ENCODE measurements around the gene EPHA5. TPM values are rescaled to one million over a fixed set of nuclear protein-coding genes. Genes with fewer than 3 reads are reported as not detected.

The EPHA5 gene
- polyA plus RNA-seq, 3 donors = not detected

GRCh38 chr4:65546882-65547416 lies 123.3 kb downstream of the EPHA5 start:
- H3K27me3 ChIP-seq (ENCODE audit: control insufficient read depth in 2 of 2, insufficient read depth in 2 of 2, low read length in 2 of 2) = no peaks in the 10 kb centered on the region
- H2AFZ ChIP-seq (ENCODE audit: insufficient read depth, low read depth, low read length, poor library complexity, severe bottlenecking) = no peak overlapping the region
- intact Hi-C loops (cut with micrococcal nuclease) = no loop called here
- H4K20me1 ChIP-seq (ENCODE audit: insufficient read depth, low read length) = no peaks in the 10 kb centered on the region
- H3K4me3 ChIP-seq (replicated peaks in 1 of 3; ENCODE audit: low read depth in 2 of 3, low read length in 3 of 3) = no peak overlapping the region
- no CpG with 5 or more reads among the region's 4 CpGs for WGBS (ENCODE audit: insufficient coverage)
- no peak for TF ChIP-seq CTCF (IDR thresholded peaks at IDR 0.05)
- Mint-ChIP-seq H3K4me1 (no peaks in the 10 kb centered on the region), H3K4me3 (no peak overlapping the region), H3K27ac (no peak overlapping the region), H3K27me3 (ENCODE audit: low read depth in 3 of 3) (no peaks in the 10 kb centered on the region), H3K36me3 (no peaks in the 10 kb centered on the region), H3K9me3 (peaks cover 0 to 3% (median 0%) of the 10 kb centered on the region in 7 donors)
- H3K27ac ChIP-seq (ENCODE audit: low read depth in 1 of 2, low read length in 2 of 2) = no peak overlapping the region
- no peaks in the 10 kb centered on the region for H3K36me3 ChIP-seq (replicated peaks in 1 of 2; ENCODE audit: control insufficient read depth in 1 of 2, insufficient read depth in 2 of 2, low read length in 2 of 2)
- no peaks in the 10 kb centered on the region for H3K79me2 ChIP-seq (ENCODE audit: insufficient read depth, low read length)
- DNase-seq = no peak
- H3K4me1 ChIP-seq (ENCODE audit: control insufficient read depth in 1 of 2, insufficient read depth in 2 of 2, low read length in 2 of 2) = no peaks in the 10 kb centered on the region
- no peak overlapping the region for H3K4me2 ChIP-seq (replicated peaks; ENCODE audit: extremely low read depth, low read length, poor library complexity, severe bottlenecking)
- H3K9ac ChIP-seq (ENCODE audit: insufficient read depth, low read length, poor library complexity, severe bottlenecking) = no peak overlapping the region
- H3K9me3 ChIP-seq (replicated peaks in 1 of 2; ENCODE audit: control insufficient read depth in 1 of 2, insufficient read depth in 1 of 2, low read length in 2 of 2) = no peaks in the 10 kb centered on the region

- Histone ChIP-seq H3K36me3 (replicated peaks in 1 of 2; ENCODE audit: control insufficient read depth in 1 of 2, insufficient read depth in 2 of 2, low read length in 2 of 2) (no peaks in the 10 kb centered on the region), H3K9ac (ENCODE audit: insufficient read depth, low read length, poor library complexity, severe bottlenecking) (no peak overlapping the region), H3K4me1 (ENCODE audit: control insufficient read depth in 1 of 2, insufficient read depth in 2 of 2, low read length in 2 of 2) (no peaks in the 10 kb centered on the region), H3K27ac (ENCODE audit: low read depth in 1 of 2, low read length in 2 of 2) (no peak overlapping the region), H3K4me2 (replicated peaks; ENCODE audit: extremely low read depth, low read length, poor library complexity, severe bottlenecking) (no peak overlapping the region), H3K27me3 (ENCODE audit: control insufficient read depth in 2 of 2, insufficient read depth in 2 of 2, low read length in 2 of 2) (no peaks in the 10 kb centered on the region), H2AFZ (ENCODE audit: insufficient read depth, low read depth, low read length, poor library complexity, severe bottlenecking) (no peak overlapping the region), H3K9me3 (replicated peaks in 1 of 2; ENCODE audit: control insufficient read depth in 1 of 2, insufficient read depth in 1 of 2, low read length in 2 of 2) (no peaks in the 10 kb centered on the region), H3K79me2 (ENCODE audit: insufficient read depth, low read length) (no peaks in the 10 kb centered on the region), H4K20me1 (ENCODE audit: insufficient read depth, low read length) (no peaks in the 10 kb centered on the region), H3K4me3 (replicated peaks in 1 of 3; ENCODE audit: low read depth in 2 of 3, low read length in 3 of 3) (no peak overlapping the region)
- Mint-ChIP-seq H3K36me3 (no peaks in the 10 kb centered on the region), H3K9me3 (peaks cover 0 to 2% (median 0%) of the 10 kb centered on the region in 7 donors), H3K4me1 (no peaks in the 10 kb centered on the region), H3K4me3 (no peak overlapping the region), H3K27me3 (ENCODE audit: low read depth in 3 of 3) (peaks cover 0 to 1% (median 0%) of the 10 kb centered on the region in 3 donors), H3K27ac (no peak overlapping the region)
- intact Hi-C loops (cut with micrococcal nuclease) = no loop called here
- no peak for TF ChIP-seq CTCF (IDR thresholded peaks at IDR 0.05)
- DNase-seq = no peak
- no CpG with 5 or more reads among the region's 3 CpGs for WGBS (ENCODE audit: insufficient coverage)
Measured at GRCh38 chr4:65538571-65538970, 131.7 kb downstream of the EPHA5 start.
